Pancreas (tissue), 10 donors: ENCODE measurements around the gene ZBP1. TPM values are rescaled to one million over a fixed set of nuclear protein-coding genes. Genes with fewer than 3 reads are reported as not detected.
A peak's percentile ranks its signal among the peaks of the same experiment; 100 is the strongest.

Source experiments
- ATAC-seq, 4 donors: fragments of 200-7000 bp; cut with Tn5 transposase; one replicate each; pipeline versions ENCODE4 v1.8.0 to v1.9.1; 2020; ENCODE audit warnings: mild to moderate bottlenecking in 4 of 4, moderate library complexity in 4 of 4
- DNase-seq, 6 donors: peaks; one replicate each; pipeline ENCODE4 v3.0.0-alpha.2; 2020
- FAIRE-seq: peaks from 2 replicates; lab custom pipeline; 2012; peaks lifted over from hg19 to GRCh38; lab: Jason Lieb, UNC
- H3K27ac ChIP-seq, 4 donors: fragments of 200-600 bp; sonication (generic); 1 replicate in 3 of 4; 2 replicates in 1 of 4; pipeline versions ENCODE4 v1.5.0 to v1.8.0; 2020
- H3K27me3 ChIP-seq, 4 donors: fragments of 200-600 bp; one replicate each; pipeline ENCODE4 v1.8.0; 2021
- H3K36me3 ChIP-seq, 3 donors: fragments of 200-600 bp; sonication (generic) in 1 of 3; one replicate each; pipeline versions ENCODE4 v1.5.0 to v1.8.0; 2020 to 2021
- H3K4me1 ChIP-seq, 3 donors: fragments of 200-600 bp; one replicate each; pipeline ENCODE4 v1.8.0; 2021
- H3K4me3 ChIP-seq, 4 donors: fragments of 200-600 bp; sonication (generic) in 2 of 4; one replicate each; pipeline versions ENCODE4 v1.5.0 to v1.8.0; 2020 to 2021
- H3K9me3 ChIP-seq, 4 donors: fragments of 200-600 bp; one replicate each; pipeline ENCODE4 v1.8.0; 2021
- WGBS, 2 donors: extraction: QIAGEN DNeasy Blood & Tissue Kit; methylation state at CpG; one replicate each; pipeline ENCODE4 v1.1.7; 2013; 5-methylcytosine and 5-hydroxymethylcytosine counted together
- intact Hi-C, 3 donors: fragments of 100-400 bp; cut with DNase I; formaldehyde crosslinking; loops; one replicate each; pipeline versions ENCODE4 v1.11.1 to v1.14.2; 2022
- polyA plus RNA-seq, 2 donors: library from polyadenylated mRNA; stranded (reverse); fragments of 200-250 nt; gene quantifications; one replicate each; pipeline ENCODE4 v1.2.3, GENCODE V29; 2013
- total RNA-seq, 6 donors: library from RNA; stranded (reverse); fragmentation: NEBNext Ultra II Directional in 4 of 6; extraction: Animal tissue kit (Norgen Biotek cat#: 25700) in 4 of 6; gene quantifications; one replicate each; pipeline versions ENCODE4 v1.2.1 to v1.2.4, GENCODE V29; 2021 to 2023
- TF ChIP-seq, protein P1 (sequence below), 4 donors: fragments of 200-600 bp; sonication (generic) in 3 of 4; IDR thresholded peaks; one replicate each; pipeline versions ENCODE4 v1.5.0 to v1.8.0; 2021; ENCODE audit warnings: antibody characterized with exemption in 4 of 4
- donor health status: healthy with polysubstance abuse.
- donor health status: DM: no; HTN: no; CAD: no; lungs with moderate emphysema.
- donor health status: DM: no; HTN: no; CAD: no.
- donor health status: control.
- donor health status: control.
- donor health status: Bipolar disorder and iron deficiency.
- donor health status: DM: yes; HTN: yes; CAD: no.
- donor health status: DM: no; HTN: no; CAD: no.
- donor health status: DM: no; HTN: no; CAD: no.
- donor health status: DM: yes; HTN: yes; CAD: no.

ZBP1 gene
- total and polyA plus RNA-seq, 8 donors: 0.09 to 0.90 (median 0.17) TPM; not detected in 3

DNA sequence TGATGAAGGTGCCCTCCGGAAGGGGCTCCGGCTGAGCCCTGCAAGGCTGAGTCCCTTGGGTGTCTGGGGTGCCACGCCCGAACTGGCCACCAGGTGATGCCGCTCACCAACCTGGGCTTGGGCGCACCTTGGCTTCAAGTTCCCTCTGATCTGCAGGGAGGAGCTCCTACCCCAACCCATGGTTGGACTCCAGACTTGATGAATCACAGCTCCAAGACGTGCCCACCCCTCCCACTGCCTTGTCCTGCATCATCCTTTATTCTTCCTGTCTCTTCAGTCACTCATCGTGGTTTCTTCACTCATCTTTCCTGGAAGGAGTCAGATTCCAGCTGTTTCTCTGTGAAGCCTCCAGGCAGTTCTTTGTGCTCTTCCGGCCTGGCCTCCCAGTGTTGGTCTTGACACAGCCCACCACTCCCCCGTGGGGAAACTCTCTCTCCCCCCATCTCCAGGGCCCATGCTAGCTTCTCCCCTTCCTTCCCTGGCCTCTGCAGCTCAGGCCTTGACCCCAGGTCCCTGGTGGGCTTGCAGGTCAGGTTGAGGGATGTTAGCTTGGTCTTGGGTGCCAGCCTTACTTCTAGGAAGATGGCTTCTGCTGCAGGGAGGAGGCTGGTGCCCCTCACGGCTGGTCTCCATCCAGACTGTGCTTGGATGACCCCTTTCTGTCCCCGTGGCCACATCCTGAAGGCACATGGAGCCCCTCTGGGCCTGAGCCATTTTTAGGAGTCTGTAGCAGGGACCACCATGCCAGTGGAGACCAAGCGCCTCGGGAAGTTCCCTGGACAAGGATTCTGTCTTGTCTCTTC lies 2.6 kb upstream of the ZBP1 start:
- Histone ChIP-seq H3K36me3 (no peaks in the 10 kb centered on the region), H3K9me3 (no peaks in the 10 kb centered on the region), H3K4me1 (no peaks in the 10 kb centered on the region), H3K4me3 (no peak overlapping the region), H3K27ac (no peak overlapping the region), H3K27me3 (no peaks in the 10 kb centered on the region)
- intact Hi-C loops: loop anchor here in 1 of 3 donors (10.0 kb wide), 1 partner anchor 562 kb away; no protein-coding TSS in a partner anchor
- 39 to 49% methylated on average over 14 of the region's 14 CpGs for WGBS, 2 donors
- TF ChIP-seq, protein P1, sequence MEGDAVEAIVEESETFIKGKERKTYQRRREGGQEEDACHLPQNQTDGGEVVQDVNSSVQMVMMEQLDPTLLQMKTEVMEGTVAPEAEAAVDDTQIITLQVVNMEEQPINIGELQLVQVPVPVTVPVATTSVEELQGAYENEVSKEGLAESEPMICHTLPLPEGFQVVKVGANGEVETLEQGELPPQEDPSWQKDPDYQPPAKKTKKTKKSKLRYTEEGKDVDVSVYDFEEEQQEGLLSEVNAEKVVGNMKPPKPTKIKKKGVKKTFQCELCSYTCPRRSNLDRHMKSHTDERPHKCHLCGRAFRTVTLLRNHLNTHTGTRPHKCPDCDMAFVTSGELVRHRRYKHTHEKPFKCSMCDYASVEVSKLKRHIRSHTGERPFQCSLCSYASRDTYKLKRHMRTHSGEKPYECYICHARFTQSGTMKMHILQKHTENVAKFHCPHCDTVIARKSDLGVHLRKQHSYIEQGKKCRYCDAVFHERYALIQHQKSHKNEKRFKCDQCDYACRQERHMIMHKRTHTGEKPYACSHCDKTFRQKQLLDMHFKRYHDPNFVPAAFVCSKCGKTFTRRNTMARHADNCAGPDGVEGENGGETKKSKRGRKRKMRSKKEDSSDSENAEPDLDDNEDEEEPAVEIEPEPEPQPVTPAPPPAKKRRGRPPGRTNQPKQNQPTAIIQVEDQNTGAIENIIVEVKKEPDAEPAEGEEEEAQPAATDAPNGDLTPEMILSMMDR (IDR thresholded peaks at IDR 0.05): peak; percentile 46 to 74 (median 67)
- peak; percentile 58 to 86 (median 76) for ATAC-seq
- peak in 5 of 6 donors; percentile 27 to 84 (median 62) for DNase-seq
- no peak for FAIRE-seq

DNA sequence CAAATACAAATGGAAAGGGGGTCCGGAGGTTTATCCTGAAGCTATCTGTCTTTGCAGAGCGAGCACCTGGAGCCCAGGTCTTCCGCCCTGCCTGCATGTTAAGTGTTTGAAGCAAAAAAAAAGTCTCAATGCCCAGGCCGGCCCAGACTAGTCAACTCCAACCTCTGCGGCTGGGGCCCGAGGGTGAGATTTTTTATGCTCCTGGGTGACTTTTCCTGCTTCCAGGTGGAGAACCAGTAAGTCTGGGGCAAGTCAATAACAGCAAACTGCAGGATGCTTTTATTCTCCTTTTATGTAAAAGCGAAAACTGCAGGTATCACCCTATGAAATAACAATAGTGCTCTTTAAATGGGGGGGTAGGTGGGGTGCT lies 2.0 kb upstream of the ZBP1 start:
- Histone ChIP-seq H3K27me3 (no peaks in the 10 kb centered on the region), H3K27ac (no peak overlapping the region), H3K9me3 (no peaks in the 10 kb centered on the region), H3K36me3 (no peaks in the 10 kb centered on the region), H3K4me1 (no peaks in the 10 kb centered on the region), H3K4me3 (no peak overlapping the region)
- intact Hi-C loops: loop anchor here in 1 of 3 donors (10.0 kb wide), 1 partner anchor 563 kb away; no protein-coding TSS in a partner anchor
- WGBS, 2 donors: 47 to 56% methylated on average over 7 of the region's 7 CpGs
- TF ChIP-seq, protein P1 (IDR thresholded peaks at IDR 0.05): no peak
- FAIRE-seq (no peak), DNase-seq (no peak), ATAC-seq (no peak)

DNA sequence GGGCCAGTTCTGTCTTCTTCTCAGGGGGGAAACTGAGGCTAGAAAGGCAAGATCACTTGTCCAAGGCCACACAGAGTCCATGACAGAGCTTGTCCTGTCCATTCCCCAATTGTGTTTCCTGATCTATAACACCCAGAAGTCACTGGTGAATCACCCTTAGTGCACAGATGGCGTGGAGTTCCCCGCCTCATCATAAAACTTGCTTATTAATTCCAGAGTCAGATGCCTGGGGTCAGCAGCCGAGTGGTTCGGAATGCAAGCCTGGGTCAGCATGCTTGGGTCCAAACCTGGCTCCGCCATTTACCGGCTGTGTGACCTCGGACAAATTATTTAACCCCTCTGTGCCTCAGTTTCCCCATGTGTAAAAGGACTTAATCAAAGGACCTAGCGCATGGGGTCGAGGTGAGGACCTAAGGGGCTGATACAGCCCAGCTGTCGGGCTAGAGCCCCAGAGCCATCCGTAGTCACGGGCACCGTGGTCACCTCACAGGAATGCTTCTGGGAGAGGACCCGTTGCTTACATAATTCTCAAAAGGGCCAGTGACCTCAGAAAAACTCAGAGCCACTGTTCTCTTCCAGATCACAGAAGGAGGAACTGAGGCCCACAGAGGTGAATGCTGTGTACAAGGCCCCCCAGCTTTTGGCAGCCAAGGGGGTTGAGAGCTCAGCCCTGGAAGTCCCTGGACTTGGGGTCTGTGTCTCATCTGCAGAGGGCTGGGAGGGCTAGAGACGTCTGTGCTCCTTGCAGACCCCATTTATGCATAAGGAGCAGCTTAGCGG lies 1.4 kb upstream of the ZBP1 start:
- peak in 1 of 6 donors; percentile 4 for DNase-seq
- intact Hi-C loops: loop anchor here in 1 of 3 donors (10.0 kb wide), 1 partner anchor 563 kb away; no protein-coding TSS in a partner anchor
- Histone ChIP-seq H3K4me1 (no peaks in the 10 kb centered on the region), H3K27ac (no peak overlapping the region), H3K27me3 (no peaks in the 10 kb centered on the region), H3K4me3 (no peak overlapping the region), H3K9me3 (no peaks in the 10 kb centered on the region), H3K36me3 (no peaks in the 10 kb centered on the region)
- TF ChIP-seq, protein P1 (IDR thresholded peaks at IDR 0.05): no peak
- no peak for ATAC-seq
- FAIRE-seq: no peak
- WGBS, 2 donors: 59 to 69% methylated on average over 16 of the region's 16 CpGs

DNA sequence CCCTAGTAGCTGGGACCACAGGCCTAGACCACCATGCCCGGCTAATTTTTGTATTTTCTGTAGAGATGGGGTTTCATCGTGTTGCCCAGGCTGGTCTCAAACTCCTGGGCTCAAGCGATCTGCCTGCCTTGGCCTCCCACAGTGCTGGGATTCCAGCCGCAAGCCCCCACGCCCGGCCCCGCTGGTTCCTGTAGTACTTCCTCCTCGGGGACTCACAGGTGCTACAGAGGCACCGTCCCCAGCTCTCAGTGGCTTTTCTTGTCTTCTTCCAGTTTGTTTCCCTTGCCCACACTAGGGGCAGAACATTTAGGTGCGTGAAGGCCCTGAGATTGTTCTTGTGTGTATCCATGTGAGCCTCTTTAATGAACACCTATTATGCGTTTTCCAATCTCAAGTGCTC lies 773 bp upstream of the ZBP1 start:
- no peaks in the 10 kb centered on the region for H3K27me3 ChIP-seq
- FAIRE-seq: no peak
- no peak overlapping the region for H3K4me3 ChIP-seq
- TF ChIP-seq, protein P1 (IDR thresholded peaks at IDR 0.05): no peak
- no peaks in the 10 kb centered on the region for H3K4me1 ChIP-seq
- 48 to 63% methylated on average over 11 of the region's 11 CpGs for WGBS, 2 donors
- H3K9me3 ChIP-seq: no peaks in the 10 kb centered on the region
- H3K36me3 ChIP-seq: no peaks in the 10 kb centered on the region
- H3K27ac ChIP-seq: no peak overlapping the region
- intact Hi-C loops: loop anchor here in 1 of 3 donors (10.0 kb wide), 1 partner anchor 564 kb away; no protein-coding TSS in a partner anchor
- DNase-seq: no peak
- ATAC-seq: no peak
